ENCODE data around the gene TUBB2B.

- TF ChIP-seq CTCF (conservative IDR thresholded peaks at IDR 0.05 in 1 of 2, IDR thresholded peaks at IDR 0.05 in 1 of 2; ENCODE audit: low read depth in 1 of 2, low read length in 2 of 2) (no peak), EZH2 (IDR thresholded peaks at IDR 0.05; ENCODE audit: low read length, missing control alignments) (no peak)
Observed at GRCh38 chr6:3264356-3264755, 36.9 kb upstream of the TUBB2B start.
